Measurements from ENCODE around the gene BEX5.
"Not testable (repeated sequence)": the region's sequence is repeated elsewhere in the genome, so short reads cannot be mapped to it uniquely, and the experiment has no call there.

Gene BEX5

DNA sequence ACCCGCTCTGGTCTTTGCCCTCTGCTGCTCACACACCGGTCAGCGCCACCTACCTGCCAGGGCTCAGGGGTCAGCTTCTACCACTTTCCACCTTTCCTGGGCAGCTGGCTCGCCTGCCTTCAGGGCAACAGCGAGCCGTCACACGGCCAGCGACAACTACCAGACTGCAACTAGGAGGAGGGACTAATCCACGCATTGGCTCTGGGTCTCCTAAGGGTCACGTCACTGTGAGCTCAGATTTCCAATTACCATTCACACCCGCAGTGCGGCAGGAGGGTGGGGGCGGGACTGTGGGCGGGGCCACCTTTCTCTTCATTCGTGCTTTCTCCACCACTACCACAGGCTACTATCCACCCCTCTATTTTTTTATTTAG is at the start of gene BEX5:
Gene BEX5, minus strand, starts transcription at position 172 of the 374 bp plus-strand sequence. CDS start 1,712 bp downstream, outside the sequence.
- DNase-seq (ENCODE audit: low spot score), result no peak

DNA sequence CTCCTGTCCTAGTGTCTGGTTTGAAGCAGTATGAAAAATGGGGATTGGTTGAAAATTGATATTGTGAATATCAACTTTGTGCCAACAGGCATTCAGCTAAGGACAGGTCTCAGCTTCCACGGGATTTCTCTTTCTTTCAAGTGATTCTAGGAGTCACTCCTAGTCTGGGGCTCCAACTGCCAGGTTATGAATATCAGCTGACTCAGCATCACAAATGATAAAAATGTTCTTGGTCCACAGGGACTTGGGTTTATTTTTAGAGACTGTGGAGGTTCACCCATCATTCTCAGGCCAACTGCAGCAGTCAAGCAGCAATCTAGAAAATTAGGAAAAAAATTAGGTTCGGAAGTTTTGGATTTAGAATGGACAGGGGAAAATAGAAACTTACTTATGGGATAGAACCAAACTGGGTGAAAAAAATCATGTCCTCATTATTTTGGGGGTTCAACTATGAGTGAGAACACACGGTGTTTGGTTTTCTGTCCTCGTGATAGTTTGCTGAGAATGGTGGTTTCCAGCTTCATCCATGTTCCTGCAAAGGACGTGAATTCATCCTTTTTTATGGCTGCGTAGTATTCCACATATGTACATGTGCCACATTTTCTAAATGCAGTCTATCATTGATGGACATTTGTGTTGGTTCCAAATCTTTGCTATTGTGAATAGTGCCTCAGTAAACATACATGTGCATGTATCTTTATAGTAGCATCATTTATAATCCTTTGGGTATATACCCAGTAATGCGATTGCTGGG is 30.4 kb upstream of the BEX5 start:
- no peak for DNase-seq (ENCODE audit: low spot score)

GRCh38 chrX:102154900-102155805 is 624 bp downstream of the BEX5 start:
- DNase-seq (ENCODE audit: low spot score), result no peak

- DNase-seq (ENCODE audit: low spot score), result no peak
These were observed 1.4 kb downstream of the BEX5 start for GRCh38 chrX:102154218-102154860.

DNA sequence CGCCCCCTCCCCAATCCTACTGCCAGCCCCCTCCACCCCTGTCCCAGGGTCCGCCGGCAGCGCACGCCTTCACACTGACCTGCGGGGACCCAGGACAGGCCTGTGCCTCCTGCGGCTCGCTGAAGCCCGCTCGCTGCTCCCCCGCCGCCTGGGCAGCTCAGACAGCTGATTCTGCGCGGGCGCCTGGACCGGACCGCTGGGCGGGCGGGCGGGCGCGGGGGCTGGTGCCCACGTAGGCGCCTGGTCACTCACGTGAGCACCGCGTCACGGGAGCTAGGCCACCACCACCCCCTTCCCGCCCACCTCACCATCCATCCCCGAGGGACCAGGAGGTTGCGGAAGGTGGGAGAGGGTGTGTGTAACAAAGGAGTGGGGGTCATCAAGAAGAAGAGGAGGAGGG is 13.5 kb downstream of the BEX5 start, which contains the start of gene TCEAL6:
Gene TCEAL6, minus strand, starts transcription at position 208 of the 400 bp plus-strand sequence.
- DNase-seq (ENCODE audit: low spot score), result not testable (repeated sequence)

- DNase-seq (ENCODE audit: low spot score), result not testable (repeated sequence)
These were observed 14.1 kb downstream of the BEX5 start for GRCh38 chrX:102141631-102142030.

- DNase-seq (ENCODE audit: low spot score), result not testable (repeated sequence)
These were observed 14.9 kb downstream of the BEX5 start for GRCh38 chrX:102140876-102141275.

GRCh38 chrX:102138064-102138463 is 17.7 kb downstream of the BEX5 start:
- no peak for DNase-seq (ENCODE audit: low spot score)

GRCh38 chrX:102129473-102129872 is 26.3 kb downstream of the BEX5 start:
- no peak for DNase-seq (ENCODE audit: low spot score)

- no peak for DNase-seq (ENCODE audit: low spot score)
These were observed 28.9 kb downstream of the BEX5 start for GRCh38 chrX:102126863-102127262.

DNA sequence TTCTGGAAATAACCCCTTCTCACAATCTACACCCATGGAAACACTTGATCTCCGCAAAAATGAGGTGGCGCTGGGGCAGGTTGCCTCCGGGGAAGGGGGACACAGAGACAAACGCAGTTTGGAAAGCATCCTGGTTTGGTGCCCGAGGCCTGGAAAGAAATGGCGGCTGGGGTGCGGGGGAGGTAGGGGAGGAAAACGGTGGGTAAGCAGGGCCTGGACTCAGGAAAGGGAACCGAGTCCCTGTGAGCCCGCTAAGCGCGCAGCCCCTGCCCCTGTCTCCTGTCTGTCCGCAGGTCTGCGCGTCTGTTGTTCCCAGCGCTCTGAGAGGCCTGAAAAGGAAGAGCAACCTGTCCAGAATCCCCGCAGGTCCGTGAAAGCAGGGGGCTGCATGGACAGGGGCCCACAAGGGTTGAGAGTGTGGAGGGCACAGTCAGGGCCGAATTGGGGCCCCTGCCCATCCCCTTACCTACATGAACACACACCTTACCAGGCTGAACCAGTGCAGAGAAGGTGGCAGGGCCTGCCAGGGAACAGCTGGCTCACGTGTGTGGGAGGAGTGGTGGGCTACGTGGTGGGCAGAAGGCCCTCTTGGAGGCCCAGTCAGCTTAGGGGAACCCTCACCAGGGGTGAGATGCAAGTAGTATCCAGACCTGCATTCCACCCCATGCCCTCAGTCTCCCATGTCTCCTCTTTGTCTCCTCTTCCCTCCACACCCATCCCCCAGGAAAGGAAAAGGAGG is 29.5 kb downstream of the BEX5 start:
- DNase-seq (ENCODE audit: low spot score), result not testable (repeated sequence)

GRCh38 chrX:102125436-102125835 is 30.3 kb downstream of the BEX5 start, which contains the start of gene TCEAL2:
Gene TCEAL2, plus strand, starts transcription at chrX:102125679. Its CDS starts 1,152 bp downstream, at chrX:102126831.
- DNase-seq (ENCODE audit: low spot score), result not testable (repeated sequence)

GRCh38 chrX:102125014-102125413 is 30.8 kb downstream of the BEX5 start:
- not testable (repeated sequence) for DNase-seq (ENCODE audit: low spot score)

DNA sequence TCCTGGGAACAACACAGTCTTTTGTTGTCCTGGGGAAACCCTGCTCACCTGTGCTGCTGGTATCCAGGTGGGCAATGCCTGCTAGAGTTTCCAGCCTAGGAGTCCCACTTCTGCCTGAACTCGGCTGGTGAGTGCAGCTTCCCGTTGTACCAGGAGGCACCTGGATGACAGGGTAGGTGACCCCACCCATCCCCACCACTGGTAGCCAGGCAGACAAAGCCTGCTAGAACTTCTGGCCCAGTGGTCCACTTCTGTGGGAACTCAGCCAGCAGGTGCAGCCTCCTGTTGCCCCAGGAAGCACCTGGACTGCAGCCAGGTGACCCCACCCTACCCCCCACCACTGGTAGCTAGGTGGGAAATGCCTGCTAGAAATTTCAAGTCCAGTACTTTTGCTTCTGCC is 40.0 kb downstream of the BEX5 start:
- no peak for DNase-seq (ENCODE audit: low spot score)

- no peak for DNase-seq (ENCODE audit: low spot score)
These were observed 42.4 kb downstream of the BEX5 start for GRCh38 chrX:102113367-102113766.

Data from hematopoietic multipotent progenitor cell treated with erythropoietin and hydrocortisone succinate and interleukin-3 and kit ligand, for 15 days (in vitro differentiated cells).